ENCODE data around the gene PPP5C. TPM values are rescaled to one million over a fixed set of nuclear protein-coding genes. Genes with fewer than 3 reads are reported as not detected.
A peak's percentile ranks its signal among the peaks of the same experiment; 100 is the strongest.

Gene PPP5C
- total and polyA plus RNA-seq, 9 of the 15 experiments (the other 6 are each of a cell fraction or from before 2014, with no cell fraction given): 1.9 to 166 (median 108) TPM

DNA sequence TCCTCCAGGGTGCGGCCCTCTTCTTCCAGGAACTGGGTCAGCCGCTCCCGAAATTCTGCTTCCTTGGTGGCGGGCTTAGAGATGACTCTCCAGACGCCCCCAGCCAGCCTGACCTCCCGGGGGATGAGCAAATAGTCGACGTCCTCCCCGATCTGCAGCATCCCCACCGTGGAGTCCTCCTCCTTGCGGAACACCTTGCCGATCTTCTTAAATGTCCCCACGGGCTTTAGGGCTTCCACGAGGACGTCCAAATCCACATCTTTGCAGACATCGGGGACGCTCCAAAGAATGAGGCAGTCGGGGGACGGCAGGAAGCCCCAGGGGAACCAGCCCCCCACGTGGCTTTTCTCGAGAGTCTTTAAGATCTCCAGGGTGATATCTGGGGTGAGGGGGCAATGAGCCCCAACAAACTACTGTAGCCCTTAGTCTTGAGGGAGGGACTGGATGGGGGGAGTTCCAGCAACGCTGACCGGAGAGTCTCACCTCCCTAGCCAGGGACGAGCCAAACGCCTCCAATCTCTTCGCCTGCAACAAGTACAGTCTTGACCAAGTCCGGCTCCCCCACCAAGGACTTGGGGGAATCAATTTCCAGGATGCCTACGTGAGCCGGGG lies 65.9 kb downstream of the PPP5C start (continued):
- TF ChIP-seq ZC3H11A (IDR thresholded peaks at IDR 0.05; ENCODE audit: low read depth, low read length) (no peak), CHD1 (IDR thresholded peaks at IDR 0.05; ENCODE audit: low read length) (peak; percentile 48), ZNF778 (CRISPR knock-in tag; IDR thresholded peaks at IDR 0.05) (no peak), U2AF2 (optimal IDR thresholded peaks at IDR 0.05; ENCODE audit: low read depth, low read length) (no peak), JUND (IDR thresholded peaks at IDR 0.05; ENCODE audit: borderline replicate concordance, low read depth, low read length) (no peak), JUND (tag; IDR thresholded peaks at IDR 0.05; ENCODE audit: borderline replicate concordance, low read depth, low read length) (no peak), CREBBP (IDR thresholded peaks at IDR 0.05; ENCODE audit: low read depth, low read length) (no peak), SRF (CRISPR knock-in tag; IDR thresholded peaks at IDR 0.05) (no peak), NBN (IDR thresholded peaks at IDR 0.05; ENCODE audit: low read depth) (no peak), ZBTB7A (IDR thresholded peaks at IDR 0.05; ENCODE audit: borderline replicate concordance, control insufficient read depth, low read depth, low read length) (0 out of 2 replicates have a peak, but pooled peaks have one; percentile 8), PHTF2 (CRISPR knock-in tag; IDR thresholded peaks at IDR 0.05) (no peak), TEAD2 (tag; IDR thresholded peaks at IDR 0.05) (no peak), YY1 (IDR thresholded peaks at IDR 0.05; ENCODE audit: borderline replicate concordance in 1 of 3, control insufficient read depth in 1 of 3, extremely low read depth in 1 of 3, insufficient read depth in 3 of 3, insufficient read length in 1 of 3, insufficient replicate concordance in 2 of 3, low read depth in 1 of 3, low read length in 2 of 3) (no peak)
- TF ChIP-seq, protein P1, sequence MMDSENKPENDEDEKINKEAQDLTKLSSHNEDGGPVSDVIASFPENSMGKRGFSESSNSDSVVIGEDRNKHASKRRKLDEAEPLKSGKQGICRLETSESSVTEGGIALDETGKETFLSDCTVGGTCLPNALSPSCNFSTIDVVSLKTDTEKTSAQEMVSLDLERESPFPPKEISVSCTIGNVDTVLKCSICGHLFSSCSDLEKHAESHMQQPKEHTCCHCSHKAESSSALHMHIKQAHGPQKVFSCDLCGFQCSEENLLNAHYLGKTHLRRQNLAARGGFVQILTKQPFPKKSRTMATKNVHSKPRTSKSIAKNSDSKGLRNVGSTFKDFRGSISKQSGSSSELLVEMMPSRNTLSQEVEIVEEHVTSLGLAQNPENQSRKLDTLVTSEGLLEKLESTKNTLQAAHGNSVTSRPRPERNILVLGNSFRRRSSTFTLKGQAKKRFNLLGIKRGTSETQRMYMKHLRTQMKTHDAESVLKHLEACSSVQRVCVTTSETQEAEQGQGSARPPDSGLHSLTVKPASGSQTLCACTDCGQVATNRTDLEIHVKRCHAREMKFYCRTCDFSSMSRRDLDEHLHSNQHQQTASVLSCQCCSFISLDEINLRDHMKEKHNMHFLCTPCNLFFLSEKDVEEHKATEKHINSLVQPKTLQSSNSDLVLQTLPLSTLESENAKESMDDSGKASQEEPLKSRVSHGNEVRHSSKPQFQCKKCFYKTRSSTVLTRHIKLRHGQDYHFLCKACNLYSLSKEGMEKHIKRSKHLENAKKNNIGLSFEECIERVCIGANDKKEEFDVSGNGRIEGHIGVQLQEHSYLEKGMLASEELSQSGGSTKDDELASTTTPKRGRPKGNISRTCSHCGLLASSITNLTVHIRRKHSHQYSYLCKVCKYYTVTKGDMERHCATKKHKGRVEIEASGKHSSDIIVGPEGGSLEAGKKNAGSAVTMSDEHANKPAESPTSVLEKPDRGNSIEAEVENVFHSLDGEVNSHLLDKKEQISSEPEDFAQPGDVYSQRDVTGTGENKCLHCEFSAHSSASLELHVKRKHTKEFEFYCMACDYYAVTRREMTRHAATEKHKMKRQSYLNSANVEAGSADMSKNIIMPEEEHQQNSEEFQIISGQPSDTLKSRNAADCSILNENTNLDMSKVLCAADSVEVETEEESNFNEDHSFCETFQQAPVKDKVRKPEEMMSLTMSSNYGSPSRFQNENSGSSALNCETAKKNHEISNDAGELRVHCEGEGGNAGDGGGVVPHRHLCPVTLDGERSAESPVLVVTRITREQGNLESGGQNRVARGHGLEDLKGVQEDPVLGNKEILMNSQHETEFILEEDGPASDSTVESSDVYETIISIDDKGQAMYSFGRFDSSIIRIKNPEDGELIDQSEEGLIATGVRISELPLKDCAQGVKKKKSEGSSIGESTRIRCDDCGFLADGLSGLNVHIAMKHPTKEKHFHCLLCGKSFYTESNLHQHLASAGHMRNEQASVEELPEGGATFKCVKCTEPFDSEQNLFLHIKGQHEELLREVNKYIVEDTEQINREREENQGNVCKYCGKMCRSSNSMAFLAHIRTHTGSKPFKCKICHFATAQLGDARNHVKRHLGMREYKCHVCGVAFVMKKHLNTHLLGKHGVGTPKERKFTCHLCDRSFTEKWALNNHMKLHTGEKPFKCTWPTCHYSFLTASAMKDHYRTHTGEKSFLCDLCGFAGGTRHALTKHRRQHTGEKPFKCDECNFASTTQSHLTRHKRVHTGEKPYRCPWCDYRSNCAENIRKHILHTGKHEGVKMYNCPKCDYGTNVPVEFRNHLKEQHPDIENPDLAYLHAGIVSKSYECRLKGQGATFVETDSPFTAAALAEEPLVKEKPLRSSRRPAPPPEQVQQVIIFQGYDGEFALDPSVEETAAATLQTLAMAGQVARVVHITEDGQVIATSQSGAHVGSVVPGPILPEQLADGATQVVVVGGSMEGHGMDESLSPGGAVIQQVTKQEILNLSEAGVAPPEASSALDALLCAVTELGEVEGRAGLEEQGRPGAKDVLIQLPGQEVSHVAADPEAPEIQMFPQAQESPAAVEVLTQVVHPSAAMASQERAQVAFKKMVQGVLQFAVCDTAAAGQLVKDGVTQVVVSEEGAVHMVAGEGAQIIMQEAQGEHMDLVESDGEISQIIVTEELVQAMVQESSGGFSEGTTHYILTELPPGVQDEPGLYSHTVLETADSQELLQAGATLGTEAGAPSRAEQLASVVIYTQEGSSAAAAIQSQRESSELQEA (IDR thresholded peaks at IDR 0.05; ENCODE audit: low read depth): no peak
- TF ChIP-seq, protein P2, sequence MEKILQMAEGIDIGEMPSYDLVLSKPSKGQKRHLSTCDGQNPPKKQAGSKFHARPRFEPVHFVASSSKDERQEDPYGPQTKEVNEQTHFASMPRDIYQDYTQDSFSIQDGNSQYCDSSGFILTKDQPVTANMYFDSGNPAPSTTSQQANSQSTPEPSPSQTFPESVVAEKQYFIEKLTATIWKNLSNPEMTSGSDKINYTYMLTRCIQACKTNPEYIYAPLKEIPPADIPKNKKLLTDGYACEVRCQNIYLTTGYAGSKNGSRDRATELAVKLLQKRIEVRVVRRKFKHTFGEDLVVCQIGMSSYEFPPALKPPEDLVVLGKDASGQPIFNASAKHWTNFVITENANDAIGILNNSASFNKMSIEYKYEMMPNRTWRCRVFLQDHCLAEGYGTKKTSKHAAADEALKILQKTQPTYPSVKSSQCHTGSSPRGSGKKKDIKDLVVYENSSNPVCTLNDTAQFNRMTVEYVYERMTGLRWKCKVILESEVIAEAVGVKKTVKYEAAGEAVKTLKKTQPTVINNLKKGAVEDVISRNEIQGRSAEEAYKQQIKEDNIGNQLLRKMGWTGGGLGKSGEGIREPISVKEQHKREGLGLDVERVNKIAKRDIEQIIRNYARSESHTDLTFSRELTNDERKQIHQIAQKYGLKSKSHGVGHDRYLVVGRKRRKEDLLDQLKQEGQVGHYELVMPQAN (IDR thresholded peaks at IDR 0.05; ENCODE audit: borderline replicate concordance): 0 out of 2 replicates have a peak, but pooled peaks have one; percentile 29
- TF ChIP-seq, protein P3, sequence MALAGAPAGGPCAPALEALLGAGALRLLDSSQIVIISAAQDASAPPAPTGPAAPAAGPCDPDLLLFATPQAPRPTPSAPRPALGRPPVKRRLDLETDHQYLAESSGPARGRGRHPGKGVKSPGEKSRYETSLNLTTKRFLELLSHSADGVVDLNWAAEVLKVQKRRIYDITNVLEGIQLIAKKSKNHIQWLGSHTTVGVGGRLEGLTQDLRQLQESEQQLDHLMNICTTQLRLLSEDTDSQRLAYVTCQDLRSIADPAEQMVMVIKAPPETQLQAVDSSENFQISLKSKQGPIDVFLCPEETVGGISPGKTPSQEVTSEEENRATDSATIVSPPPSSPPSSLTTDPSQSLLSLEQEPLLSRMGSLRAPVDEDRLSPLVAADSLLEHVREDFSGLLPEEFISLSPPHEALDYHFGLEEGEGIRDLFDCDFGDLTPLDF (CRISPR knock-in tag; IDR thresholded peaks at IDR 0.05): no peak
